Neural cell (in vitro differentiated cells): Measurements from ENCODE around the gene ENSA. TPM values are rescaled to one million over a fixed set of nuclear protein-coding genes. Genes with fewer than 3 reads are reported as not detected.

Source experiments
- H2AFZ ChIP-seq: fragments of 200-600, 300-800 bp; sonication (generic), shearing (Covaris generic); 2 replicates; pipeline ENCODE4 v1.6.0; 2014; ENCODE audit warnings: low read depth, mild to moderate bottlenecking, antibody characterized with exemption, low read length, moderate library complexity
- H3F3A ChIP-seq: fragments of 200-600 bp; shearing (Covaris generic); 2 replicates; pipeline ENCODE4 v1.6.1; 2016; ENCODE audit warnings: mild to moderate bottlenecking, moderate library complexity, mixed read lengths, antibody characterized with exemption, low read length; ENCODE audit not compliant: insufficient read depth, poor library complexity, severe bottlenecking
- H3K27ac ChIP-seq: fragments of 200-600, 300-800 bp; sonication (generic), shearing (Covaris generic); 2 replicates; pipeline ENCODE4 v1.5.1; 2014; ENCODE audit warnings: mild to moderate bottlenecking, low read length, moderate library complexity
- H3K27me3 ChIP-seq: fragments of 300-800, 200-600 bp; sonication (generic), shearing (Covaris generic); 2 replicates; pipeline ENCODE4 v1.6.0; 2014; ENCODE audit warnings: mild to moderate bottlenecking, low read depth, low read length, moderate library complexity; ENCODE audit not compliant: insufficient read depth
- H3K36me3 ChIP-seq: fragments of 300-800, 200-600 bp; sonication (generic), shearing (Covaris generic); 2 replicates; pipeline ENCODE4 v1.5.1; 2014; ENCODE audit warnings: mild to moderate bottlenecking, antibody characterized with exemption, low read length, moderate library complexity; ENCODE audit not compliant: insufficient read depth
- H3K4me2 ChIP-seq: fragments of 300-800, 200-600 bp; sonication (generic), shearing (Covaris generic); 2 replicates; pipeline ENCODE4 v1.6.0; 2014; ENCODE audit warnings: mild to moderate bottlenecking, low read length
- H3K4me3 ChIP-seq: fragments of 300-800, 200-600 bp; sonication (generic), shearing (Covaris generic); 2 replicates; pipeline ENCODE4 v1.5.1; 2014; ENCODE audit warnings: mild to moderate bottlenecking, low read length, moderate library complexity
- H3K79me2 ChIP-seq: fragments of 200-600 bp; shearing (Covaris generic); replicated peaks from 2 replicates; pipeline ENCODE4 v1.6.0; 2014; ENCODE audit warnings: mild to moderate bottlenecking, low read length, moderate library complexity; ENCODE audit not compliant: insufficient read depth
- H3K9ac ChIP-seq: fragments of 300-800, 200-600 bp; sonication (generic), shearing (Covaris generic); 2 replicates; pipeline ENCODE4 v1.6.1; 2016; ENCODE audit warnings: mild to moderate bottlenecking, low read length, mixed read lengths
- H3K9me2 ChIP-seq: fragments of 200-600 bp; shearing (Covaris generic); 2 replicates; pipeline ENCODE4 v1.6.1; 2016; ENCODE audit warnings: mild to moderate bottlenecking, low read length, mixed read lengths; ENCODE audit not compliant: insufficient read depth
- H3K9me3 ChIP-seq: fragments of 200-600, 300-800 bp; sonication (generic), shearing (Covaris generic); 2 replicates; pipeline ENCODE4 v1.6.1; 2016; ENCODE audit warnings: mild to moderate bottlenecking, mixed run types, low read length, moderate library complexity, mixed read lengths
- H4K20me1 ChIP-seq: fragments of 200-600 bp; shearing (Covaris generic); 2 replicates; pipeline ENCODE4 v1.6.1; 2016; ENCODE audit warnings: mild to moderate bottlenecking, mixed run types; ENCODE audit not compliant: insufficient read depth
- CTCF ChIP-seq: fragments of 450-650 bp; IDR thresholded peaks from 2 replicates; pipeline ENCODE4 v1.5.1; 2014; ENCODE audit warnings: antibody characterized with exemption, mild to moderate bottlenecking, moderate library complexity; ENCODE audit not compliant: poor library complexity, severe bottlenecking
- EP300 ChIP-seq: fragments of 450-650 bp; conservative IDR thresholded peaks from 2 replicates; pipeline ENCODE4 v1.6.1; 2014; ENCODE audit warnings: antibody characterized with exemption, mild to moderate bottlenecking, moderate library complexity; ENCODE audit not compliant: poor library complexity, severe bottlenecking
- EZH2 ChIP-seq: fragments of 200-600, 300-800 bp; shearing (Covaris generic), sonication (generic); IDR thresholded peaks from 2 replicates; pipeline ENCODE4 v1.6.1; 2014; ENCODE audit warnings: antibody characterized with exemption, low read length, borderline replicate concordance, mild to moderate bottlenecking; ENCODE audit not compliant: insufficient read depth, poor library complexity, severe bottlenecking
- MXI1 ChIP-seq: fragments of 450-650 bp; conservative IDR thresholded peaks from 2 replicates; pipeline ENCODE4 v1.6.1; 2014; ENCODE audit warnings: antibody characterized with exemption, mild to moderate bottlenecking; ENCODE audit not compliant: poor library complexity, severe bottlenecking
- TAF1 ChIP-seq: IDR thresholded peaks from 2 replicates; pipeline ENCODE4 v1.6.1; 2012; ENCODE audit warnings: low read depth
- polyA plus RNA-seq: library from polyadenylated mRNA; depleted of rRNA; stranded (reverse); fragments of >200 nt; gene quantifications from 2 replicates; pipeline ENCODE4 v1.2.3, GENCODE V29; 2014

The ENSA gene
- polyA plus RNA-seq, 1 donor from 2014 or later: 230 TPM

GRCh38 chr1:150613061-150613920 is 16.1 kb downstream of the ENSA start:
- no peaks in the 10 kb centered on the region for H3K79me2 ChIP-seq
- H3K9ac ChIP-seq: no peak overlapping the region
- H3K4me3 ChIP-seq: no peak overlapping the region
- H3F3A ChIP-seq: no peaks in the 10 kb centered on the region
- no peaks in the 10 kb centered on the region for H4K20me1 ChIP-seq
- H3K27me3 ChIP-seq: no peaks in the 10 kb centered on the region
- H2AFZ ChIP-seq: no peak overlapping the region
- no peak overlapping the region for H3K27ac ChIP-seq
- TF ChIP-seq EP300 (no peak), TAF1 (no peak), EZH2 (no peak), CTCF (no peak), MXI1 (no peak)
- peaks cover 4% of the 10 kb centered on the region for H3K36me3 ChIP-seq
- no peaks in the 10 kb centered on the region for H3K9me3 ChIP-seq
- H3K4me2 ChIP-seq: no peak overlapping the region
- no peaks in the 10 kb centered on the region for H3K9me2 ChIP-seq

GRCh38 chr1:150612014-150612345 is 17.4 kb downstream of the ENSA start:
- Histone ChIP-seq H3K9me3 (no peaks in the 10 kb centered on the region), H2AFZ (no peak overlapping the region), H3K4me3 (no peak overlapping the region), H3K27ac (no peak overlapping the region), H3K9ac (no peak overlapping the region), H3K4me2 (no peak overlapping the region), H3K36me3 (peaks cover 4% of the 10 kb centered on the region), H3K27me3 (no peaks in the 10 kb centered on the region), H4K20me1 (no peaks in the 10 kb centered on the region), H3K9me2 (no peaks in the 10 kb centered on the region), H3K79me2 (no peaks in the 10 kb centered on the region), H3F3A (no peaks in the 10 kb centered on the region)
- TF ChIP-seq TAF1: no peak
- no peak for TF ChIP-seq CTCF

- Histone ChIP-seq H3K9me2 (no peaks in the 10 kb centered on the region), H3K4me2 (no peak overlapping the region), H3F3A (no peaks in the 10 kb centered on the region), H3K4me3 (no peak overlapping the region), H3K9me3 (no peaks in the 10 kb centered on the region), H3K36me3 (peaks cover under 1% of the 10 kb centered on the region), H2AFZ (no peak overlapping the region), H3K27ac (no peak overlapping the region), H3K79me2 (peaks cover 3% of the 10 kb centered on the region), H3K27me3 (no peaks in the 10 kb centered on the region), H4K20me1 (no peaks in the 10 kb centered on the region), H3K9ac (no peak overlapping the region)
- TF ChIP-seq EZH2 (no peak), MXI1 (no peak)
These were observed 18.8 kb downstream of the ENSA start for GRCh38 chr1:150610576-150610975.
